ENCODE results near the gene LRRC23. TPM values are rescaled to one million over a fixed set of nuclear protein-coding genes. Genes with fewer than 3 reads are reported as not detected.

Gene LRRC23
- total and polyA plus RNA-seq, 3 donors from 2014 or later, result 32.7 to 112 (median 33.9) TPM

GRCh38 chr12:6915789-6916285, 11.2 kb downstream of the LRRC23 start:
- no peaks in the 10 kb centered on the region for H3K9me3 ChIP-seq

GRCh38 chr12:6916426-6917200, 12.0 kb downstream of the LRRC23 start:
- H3K27me3 ChIP-seq, result no peaks in the 10 kb centered on the region
- WGBS, 2 donors, result 88 to 93% methylated on average over 10 to 11 of the region's 11 CpGs
- peaks cover 15% of the 10 kb centered on the region for H3K4me1 ChIP-seq
- H3K9me3 ChIP-seq, result no peaks in the 10 kb centered on the region
- no peak overlapping the region for H3K27ac ChIP-seq
- no peak for TF ChIP-seq POLR2A (IDR thresholded peaks at IDR 0.05)
- no peak for TF ChIP-seq CTCF (IDR thresholded peaks at IDR 0.05)
- no peak for DNase-seq
- H3K4me3 ChIP-seq, result no peak overlapping the region
- intact Hi-C loops (cut with DNase I; ENCODE audit: low total_unique reads), result no loop called here
- H3K36me3 ChIP-seq (ENCODE audit: low read depth, missing control alignments), result no peaks in the 10 kb centered on the region

More at GRCh38 chr12:6915789-6916285, 11.2 kb downstream of the LRRC23 start:
- no peak for DNase-seq
- TF ChIP-seq CTCF (IDR thresholded peaks at IDR 0.05), result no peak
- TF ChIP-seq POLR2A (IDR thresholded peaks at IDR 0.05), result no peak
- intact Hi-C loops (cut with DNase I; ENCODE audit: low total_unique reads), result no loop called here
- Histone ChIP-seq H3K27ac (no peak overlapping the region), H3K4me1 (peaks cover 15% of the 10 kb centered on the region), H3K27me3 (no peaks in the 10 kb centered on the region), H3K4me3 (no peak overlapping the region), H3K36me3 (ENCODE audit: low read depth, missing control alignments) (no peaks in the 10 kb centered on the region)
- WGBS, 2 donors, result 58 to 67% methylated on average over 9 to 14 of the region's 14 CpGs

- Histone ChIP-seq H3K27me3 (no peaks in the 10 kb centered on the region), H3K9me3 (no peaks in the 10 kb centered on the region), H3K36me3 (ENCODE audit: low read depth, missing control alignments) (no peaks in the 10 kb centered on the region), H3K27ac (no peak overlapping the region), H3K4me1 (peaks cover 15% of the 10 kb centered on the region), H3K4me3 (no peak overlapping the region)
- intact Hi-C loops (cut with DNase I; ENCODE audit: low total_unique reads), result no loop called here
- TF ChIP-seq CTCF (IDR thresholded peaks at IDR 0.05), result no peak
- TF ChIP-seq POLR2A (IDR thresholded peaks at IDR 0.05), result no peak
- 83 to 84% methylated on average over 11 to 14 of the region's 14 CpGs for WGBS, 2 donors
- no peak for DNase-seq
Measured at GRCh38 chr12:6917491-6918231, 13.0 kb downstream of the LRRC23 start.

- DNase-seq, result no peak
- WGBS, 2 donors, result 68 to 72% methylated on average over 7 of the region's 7 CpGs
- no peaks in the 10 kb centered on the region for H3K27me3 ChIP-seq
- H3K36me3 ChIP-seq (ENCODE audit: low read depth, missing control alignments), result no peaks in the 10 kb centered on the region
- TF ChIP-seq CTCF (IDR thresholded peaks at IDR 0.05) (no peak), POLR2A (IDR thresholded peaks at IDR 0.05) (no peak)
- H3K9me3 ChIP-seq, result no peaks in the 10 kb centered on the region
- H3K4me3 ChIP-seq, result no peak overlapping the region
- intact Hi-C loops (cut with DNase I; ENCODE audit: low total_unique reads), result no loop called here
- H3K4me1 ChIP-seq, result peaks cover 16% of the 10 kb centered on the region
- no peak overlapping the region for H3K27ac ChIP-seq
Measured at GRCh38 chr12:6919588-6919987, 15.0 kb downstream of the LRRC23 start.
